ENCODE data around the gene PLCB4.

Gene PLCB4

DNA sequence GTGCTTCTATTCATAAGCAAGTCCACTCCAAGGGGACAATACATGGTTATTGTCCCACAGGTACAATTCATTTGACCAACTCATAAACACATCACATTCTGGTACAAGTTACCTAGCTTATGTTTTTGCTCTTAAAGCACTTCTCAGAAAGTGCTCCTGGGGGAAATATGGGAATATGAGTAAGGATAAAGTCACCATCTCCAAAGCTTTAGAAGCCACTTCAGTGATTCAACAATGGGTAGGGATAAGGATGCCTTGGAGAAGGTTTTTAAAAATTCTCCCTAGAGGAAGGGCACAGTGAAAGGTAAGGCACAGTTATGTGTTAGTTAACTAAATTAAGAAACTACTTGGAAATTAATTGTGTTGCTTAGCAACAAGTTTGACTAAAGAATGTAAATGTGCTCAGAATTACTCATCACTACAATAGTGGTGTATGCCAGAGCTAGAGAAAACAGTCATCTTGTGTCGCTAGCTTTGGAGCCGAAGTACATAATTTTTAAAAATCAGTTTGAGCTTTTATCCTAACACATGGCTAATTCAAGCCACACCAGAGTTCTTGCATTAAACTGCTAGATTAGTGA lies 406.0 kb downstream of the PLCB4 start:
- H3K27ac ChIP-seq (ENCODE audit: low read depth, low read length): no peak overlapping the region
- no peaks in the 10 kb centered on the region for H3K27me3 ChIP-seq (ENCODE audit: control insufficient read depth, insufficient read depth, low read length)
- no peak overlapping the region for H3K4me3 ChIP-seq (ENCODE audit: low read depth, low read length)
- no peak overlapping the region for H3K9ac ChIP-seq (ENCODE audit: low read length)
- H3K36me3 ChIP-seq (ENCODE audit: control insufficient read depth, insufficient read depth, low read length): no peaks in the 10 kb centered on the region
- H3K9me3 ChIP-seq (ENCODE audit: control insufficient read depth, insufficient read depth, low read depth, low read length): no peaks in the 10 kb centered on the region
- H3K4me1 ChIP-seq (ENCODE audit: control insufficient read depth, insufficient read depth, low read length): no peaks in the 10 kb centered on the region

DNA sequence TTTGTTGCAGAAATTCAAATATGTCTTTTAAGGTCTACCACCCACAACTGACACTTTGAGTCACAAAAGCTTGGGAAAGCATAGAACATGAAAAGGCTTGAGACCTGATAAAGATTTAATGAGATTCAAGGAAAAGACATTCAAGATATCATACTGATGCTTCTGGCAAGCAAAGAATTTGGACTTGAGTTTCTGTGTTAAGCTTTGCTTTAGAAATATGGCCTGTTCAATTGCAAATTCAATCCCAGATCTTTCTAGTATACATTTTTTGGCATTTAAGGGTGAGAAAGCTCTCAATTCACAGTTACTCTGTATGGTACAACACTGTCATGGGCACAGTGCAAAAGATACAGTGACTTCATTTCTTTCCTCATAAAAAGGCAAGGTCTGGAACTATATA lies 406.6 kb downstream of the PLCB4 start:
- no peaks in the 10 kb centered on the region for H3K36me3 ChIP-seq (ENCODE audit: control insufficient read depth, insufficient read depth, low read length)
- no peaks in the 10 kb centered on the region for H3K9me3 ChIP-seq (ENCODE audit: control insufficient read depth, insufficient read depth, low read depth, low read length)
- H3K27ac ChIP-seq (ENCODE audit: low read depth, low read length): no peak overlapping the region
- H3K27me3 ChIP-seq (ENCODE audit: control insufficient read depth, insufficient read depth, low read length): no peaks in the 10 kb centered on the region
- H3K9ac ChIP-seq (ENCODE audit: low read length): no peak overlapping the region
- no peak overlapping the region for H3K4me3 ChIP-seq (ENCODE audit: low read depth, low read length)
- no peaks in the 10 kb centered on the region for H3K4me1 ChIP-seq (ENCODE audit: control insufficient read depth, insufficient read depth, low read length)

DNA sequence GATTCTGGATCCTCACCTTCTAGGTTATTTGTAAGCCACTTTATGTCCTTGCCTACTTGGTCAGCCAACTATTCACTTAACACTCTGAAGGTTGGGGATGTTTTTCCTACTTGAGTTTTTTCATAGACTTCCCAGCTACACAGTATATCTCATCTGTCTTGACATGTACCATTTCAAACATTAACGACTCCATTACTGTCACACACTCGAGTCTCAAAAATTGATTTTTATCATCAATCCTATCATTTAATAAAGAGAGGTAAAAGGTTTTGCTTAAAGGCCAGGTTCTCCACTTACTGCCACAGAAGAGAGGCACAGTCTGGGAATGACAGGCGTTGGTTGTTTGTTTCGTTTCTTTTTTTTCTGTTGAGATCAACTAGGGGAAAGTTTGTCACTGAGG lies 407.3 kb downstream of the PLCB4 start:
- H3K9me3 ChIP-seq (ENCODE audit: control insufficient read depth, insufficient read depth, low read depth, low read length): no peaks in the 10 kb centered on the region
- no peak overlapping the region for H3K9ac ChIP-seq (ENCODE audit: low read length)
- no peaks in the 10 kb centered on the region for H3K27me3 ChIP-seq (ENCODE audit: control insufficient read depth, insufficient read depth, low read length)
- H3K27ac ChIP-seq (ENCODE audit: low read depth, low read length): no peak overlapping the region
- H3K4me3 ChIP-seq (ENCODE audit: low read depth, low read length): no peak overlapping the region
- H3K36me3 ChIP-seq (ENCODE audit: control insufficient read depth, insufficient read depth, low read length): no peaks in the 10 kb centered on the region
- no peaks in the 10 kb centered on the region for H3K4me1 ChIP-seq (ENCODE audit: control insufficient read depth, insufficient read depth, low read length)

GRCh38 chr20:9476637-9477036 lies 407.8 kb downstream of the PLCB4 start:
- Histone ChIP-seq H3K9ac (ENCODE audit: low read length) (no peak overlapping the region), H3K27me3 (ENCODE audit: control insufficient read depth, insufficient read depth, low read length) (no peaks in the 10 kb centered on the region)

DNA sequence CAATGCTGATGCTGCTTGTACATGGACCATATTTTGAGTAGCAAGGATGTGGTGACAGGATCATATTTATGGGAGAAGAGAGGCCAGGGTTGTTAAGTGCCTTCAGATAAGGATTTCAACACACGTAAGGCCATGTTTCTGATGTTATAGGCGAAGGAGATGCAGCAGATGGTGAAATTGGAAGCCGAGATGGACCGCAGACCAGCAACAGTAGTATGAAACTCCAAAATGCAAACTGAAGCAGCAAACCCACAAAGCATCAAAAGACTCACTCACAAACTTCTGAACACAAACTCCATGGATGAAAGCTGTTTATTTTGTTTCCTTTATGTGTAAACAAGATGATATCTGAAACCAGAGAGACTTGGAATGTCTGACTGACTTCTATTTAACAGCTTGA lies 409.9 kb downstream of the PLCB4 start:
- no peaks in the 10 kb centered on the region for H3K4me1 ChIP-seq (ENCODE audit: control insufficient read depth, insufficient read depth, low read length)
- H3K4me3 ChIP-seq (ENCODE audit: low read depth, low read length): no peak overlapping the region
- no peaks in the 10 kb centered on the region for H3K27me3 ChIP-seq (ENCODE audit: control insufficient read depth, insufficient read depth, low read length)
- no peaks in the 10 kb centered on the region for H3K36me3 ChIP-seq (ENCODE audit: control insufficient read depth, insufficient read depth, low read length)
- no peak overlapping the region for H3K27ac ChIP-seq (ENCODE audit: low read depth, low read length)
- no peak overlapping the region for H3K9ac ChIP-seq (ENCODE audit: low read length)
- no peaks in the 10 kb centered on the region for H3K9me3 ChIP-seq (ENCODE audit: control insufficient read depth, insufficient read depth, low read depth, low read length)

More at GRCh38 chr20:9476637-9477036, 407.8 kb downstream of the PLCB4 start:
- H3K27ac ChIP-seq (ENCODE audit: low read depth, low read length): no peak overlapping the region
- H3K36me3 ChIP-seq (ENCODE audit: control insufficient read depth, insufficient read depth, low read length): no peaks in the 10 kb centered on the region
- H3K4me3 ChIP-seq (ENCODE audit: low read depth, low read length): no peak overlapping the region
- no peaks in the 10 kb centered on the region for H3K4me1 ChIP-seq (ENCODE audit: control insufficient read depth, insufficient read depth, low read length)
- no peaks in the 10 kb centered on the region for H3K9me3 ChIP-seq (ENCODE audit: control insufficient read depth, insufficient read depth, low read depth, low read length)

- Histone ChIP-seq H3K4me1 (ENCODE audit: control insufficient read depth, insufficient read depth, low read length) (no peaks in the 10 kb centered on the region), H3K27me3 (ENCODE audit: control insufficient read depth, insufficient read depth, low read length) (no peaks in the 10 kb centered on the region), H3K9ac (ENCODE audit: low read length) (no peak overlapping the region)
Measured at GRCh38 chr20:9480066-9480465, 411.2 kb downstream of the PLCB4 start.

GRCh38 chr20:9482180-9482579 lies 413.3 kb downstream of the PLCB4 start:
- Histone ChIP-seq H3K27me3 (ENCODE audit: control insufficient read depth, insufficient read depth, low read length) (no peaks in the 10 kb centered on the region), H3K27ac (ENCODE audit: low read depth, low read length) (no peak overlapping the region), H3K4me3 (ENCODE audit: low read depth, low read length) (no peak overlapping the region), H3K4me1 (ENCODE audit: control insufficient read depth, insufficient read depth, low read length) (no peaks in the 10 kb centered on the region), H3K36me3 (ENCODE audit: control insufficient read depth, insufficient read depth, low read length) (no peaks in the 10 kb centered on the region), H3K9ac (ENCODE audit: low read length) (no peak overlapping the region), H3K9me3 (ENCODE audit: control insufficient read depth, insufficient read depth, low read depth, low read length) (no peaks in the 10 kb centered on the region)

More at GRCh38 chr20:9480066-9480465, 411.2 kb downstream of the PLCB4 start:
- no peak overlapping the region for H3K27ac ChIP-seq (ENCODE audit: low read depth, low read length)
- H3K9me3 ChIP-seq (ENCODE audit: control insufficient read depth, insufficient read depth, low read depth, low read length): no peaks in the 10 kb centered on the region
- no peak overlapping the region for H3K4me3 ChIP-seq (ENCODE audit: low read depth, low read length)
- no peaks in the 10 kb centered on the region for H3K36me3 ChIP-seq (ENCODE audit: control insufficient read depth, insufficient read depth, low read length)

- H3K36me3 ChIP-seq (ENCODE audit: control insufficient read depth, insufficient read depth, low read length): no peaks in the 10 kb centered on the region
- no peak overlapping the region for H3K4me3 ChIP-seq (ENCODE audit: low read depth, low read length)
- no peak overlapping the region for H3K9ac ChIP-seq (ENCODE audit: low read length)
- no peaks in the 10 kb centered on the region for H3K4me1 ChIP-seq (ENCODE audit: control insufficient read depth, insufficient read depth, low read length)
- no peaks in the 10 kb centered on the region for H3K9me3 ChIP-seq (ENCODE audit: control insufficient read depth, insufficient read depth, low read depth, low read length)
- H3K27me3 ChIP-seq (ENCODE audit: control insufficient read depth, insufficient read depth, low read length): no peaks in the 10 kb centered on the region
- H3K27ac ChIP-seq (ENCODE audit: low read depth, low read length): no peak overlapping the region
Measured at GRCh38 chr20:9483131-9483530, 414.2 kb downstream of the PLCB4 start.

GRCh38 chr20:9485614-9486340 lies 416.9 kb downstream of the PLCB4 start:
- Histone ChIP-seq H3K4me1 (ENCODE audit: control insufficient read depth, insufficient read depth, low read length) (no peaks in the 10 kb centered on the region), H3K9me3 (ENCODE audit: control insufficient read depth, insufficient read depth, low read depth, low read length) (no peaks in the 10 kb centered on the region), H3K27ac (ENCODE audit: low read depth, low read length) (no peak overlapping the region), H3K4me3 (ENCODE audit: low read depth, low read length) (no peak overlapping the region), H3K36me3 (ENCODE audit: control insufficient read depth, insufficient read depth, low read length) (no peaks in the 10 kb centered on the region), H3K9ac (ENCODE audit: low read length) (no peak overlapping the region), H3K27me3 (ENCODE audit: control insufficient read depth, insufficient read depth, low read length) (no peaks in the 10 kb centered on the region)

- Histone ChIP-seq H3K27ac (ENCODE audit: low read depth, low read length) (no peak overlapping the region), H3K9me3 (ENCODE audit: control insufficient read depth, insufficient read depth, low read depth, low read length) (no peaks in the 10 kb centered on the region), H3K4me1 (ENCODE audit: control insufficient read depth, insufficient read depth, low read length) (no peaks in the 10 kb centered on the region), H3K9ac (ENCODE audit: low read length) (no peak overlapping the region), H3K36me3 (ENCODE audit: control insufficient read depth, insufficient read depth, low read length) (no peaks in the 10 kb centered on the region), H3K4me3 (ENCODE audit: low read depth, low read length) (no peak overlapping the region), H3K27me3 (ENCODE audit: control insufficient read depth, insufficient read depth, low read length) (no peaks in the 10 kb centered on the region)
Measured at GRCh38 chr20:9487231-9487630, 418.3 kb downstream of the PLCB4 start.

- no peak overlapping the region for H3K4me3 ChIP-seq (ENCODE audit: low read depth, low read length)
- no peaks in the 10 kb centered on the region for H3K36me3 ChIP-seq (ENCODE audit: control insufficient read depth, insufficient read depth, low read length)
- no peak overlapping the region for H3K27ac ChIP-seq (ENCODE audit: low read depth, low read length)
- H3K9ac ChIP-seq (ENCODE audit: low read length): no peak overlapping the region
- no peaks in the 10 kb centered on the region for H3K9me3 ChIP-seq (ENCODE audit: control insufficient read depth, insufficient read depth, low read depth, low read length)
- H3K4me1 ChIP-seq (ENCODE audit: control insufficient read depth, insufficient read depth, low read length): no peaks in the 10 kb centered on the region
- H3K27me3 ChIP-seq (ENCODE audit: control insufficient read depth, insufficient read depth, low read length): no peaks in the 10 kb centered on the region
Measured at GRCh38 chr20:9488063-9488462, 419.2 kb downstream of the PLCB4 start.

Measured in HUES6 (cell line).